GM12891 (cell line): Measurements from ENCODE around the gene RSBN1L.

Experiments
- PAX5 ChIP-seq: IDR thresholded peaks from 2 replicates; pipeline ENCODE4 v1.6.1; 2011; ENCODE audit warnings: low read length, moderate library complexity, mild to moderate bottlenecking; ENCODE audit not compliant: insufficient read depth, severe bottlenecking
- POLR2A ChIP-seq: IDR thresholded peaks from 2 replicates; pipeline ENCODE4 v1.6.1; 2011; ENCODE audit warnings: low read depth, low read length, control low read depth
- POLR2AphosphoS5 ChIP-seq: IDR thresholded peaks from 2 replicates; pipeline ENCODE4 v1.6.1; 2011; ENCODE audit warnings: low read depth, low read length, control low read depth
- POU2F2 ChIP-seq: IDR thresholded peaks from 2 replicates; pipeline ENCODE4 v1.6.1; 2011; ENCODE audit warnings: low read depth, mild to moderate bottlenecking, control low read depth, low read length, moderate library complexity
- TAF1 ChIP-seq: IDR thresholded peaks from 2 replicates; pipeline ENCODE4 v1.6.1; 2011; ENCODE audit warnings: low read depth, low read length, control low read depth

DNA sequence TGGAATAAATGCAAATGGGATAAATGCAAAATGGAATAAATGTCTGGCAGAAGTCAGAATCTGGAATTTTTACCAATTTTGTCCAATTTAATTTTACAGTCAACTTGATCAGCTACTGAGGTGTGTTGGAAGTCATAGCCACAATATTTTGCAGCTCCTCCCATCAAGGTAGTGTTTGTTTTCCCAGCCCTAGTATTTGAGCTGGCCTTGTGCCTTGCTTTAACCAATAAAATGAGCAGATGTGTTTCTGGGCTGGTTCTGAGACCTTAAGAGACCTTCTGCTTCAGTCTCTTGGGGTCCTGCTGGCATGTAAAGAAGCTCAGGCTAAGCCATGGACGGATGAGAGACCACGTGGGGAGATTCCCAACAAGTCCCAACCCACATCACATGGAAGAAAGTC, 42.7 kb upstream of the RSBN1L start:
- TF ChIP-seq POLR2AphosphoS5 (no peak), POLR2A (no peak), PAX5 (no peak), POU2F2 (no peak), TAF1 (no peak)
